Measurements from ENCODE around the gene KIF22.
A peak's percentile ranks its signal among the peaks of the same experiment; 100 is the strongest.
"Not testable (repeated sequence)": the region's sequence is repeated elsewhere in the genome, so short reads cannot be mapped to it uniquely, and the experiment has no call there.

The KIF22 gene

GRCh38 chr16:29767062-29767461 is 23.5 kb upstream of the KIF22 start:
- DNase-seq = no peak

- DNase-seq = no peak
These were observed 21.0 kb upstream of the KIF22 start for GRCh38 chr16:29769507-29769906.

- no peak for DNase-seq
These were observed 20.2 kb upstream of the KIF22 start for GRCh38 chr16:29770250-29770929.

GRCh38 chr16:29772330-29772729 is 18.2 kb upstream of the KIF22 start:
- DNase-seq = not testable (repeated sequence)

- no peak for DNase-seq
These were observed 15.8 kb upstream of the KIF22 start for GRCh38 chr16:29774730-29775129.

GRCh38 chr16:29775742-29776408 is 14.7 kb upstream of the KIF22 start:
- DNase-seq = no peak

GRCh38 chr16:29777576-29778350 is 12.8 kb upstream of the KIF22 start, which contains the start of gene ZG16:
Gene ZG16, plus strand, starts transcription at chr16:29778256. Its CDS starts 1,011 bp downstream, at chr16:29779267.
- no peak for DNase-seq

- DNase-seq = no peak
These were observed 11.1 kb upstream of the KIF22 start for GRCh38 chr16:29779474-29779873.

GRCh38 chr16:29783094-29783953 is 7.2 kb upstream of the KIF22 start:
- DNase-seq = not testable (repeated sequence)

GRCh38 chr16:29784157-29784556 is 6.4 kb upstream of the KIF22 start:
- no peak for DNase-seq

GRCh38 chr16:29784901-29785500 is 5.5 kb upstream of the KIF22 start:
- peak; percentile 22 for DNase-seq

GRCh38 chr16:29787155-29787554 is 3.4 kb upstream of the KIF22 start:
- DNase-seq = not testable (repeated sequence)

- DNase-seq = no peak
These were observed 772 bp upstream of the KIF22 start for GRCh38 chr16:29789775-29790182.

GRCh38 chr16:29790949-29791844 is 646 bp downstream of the KIF22 start:
- DNase-seq = no peak

GRCh38 chr16:29791845-29792807 is 1.6 kb downstream of the KIF22 start:
- no peak for DNase-seq

- DNase-seq = not testable (repeated sequence)
These were observed 2.6 kb downstream of the KIF22 start for GRCh38 chr16:29793153-29793552.

- no peak for DNase-seq
These were observed 3.7 kb downstream of the KIF22 start for GRCh38 chr16:29794231-29794710.

- DNase-seq = no peak
These were observed 11.9 kb downstream of the KIF22 start for GRCh38 chr16:29802416-29802935.

- DNase-seq = no peak
These were observed 13.5 kb downstream of the KIF22 start for GRCh38 chr16:29804020-29804419.
